DND-41 (cell line): ENCODE data around the gene NR1H3.

Source experiments
- EZH2 ChIP-seq: IDR thresholded peaks from 3 replicates; pipeline ENCODE4 v1.6.1; 2012; ENCODE audit warnings: borderline replicate concordance, low read depth, mild to moderate bottlenecking, moderate library complexity, low read length, inconsistent platforms; ENCODE audit not compliant: severe bottlenecking
- TF ChIP-seq, protein P1 (sequence below): IDR thresholded peaks from 2 replicates; pipeline ENCODE4 v1.5.1; 2012; ENCODE audit warnings: borderline replicate concordance, low read length, moderate library complexity, mild to moderate bottlenecking; ENCODE audit not compliant: poor library complexity, severe bottlenecking; ENCODE audit errors: extremely low read depth

DNA sequence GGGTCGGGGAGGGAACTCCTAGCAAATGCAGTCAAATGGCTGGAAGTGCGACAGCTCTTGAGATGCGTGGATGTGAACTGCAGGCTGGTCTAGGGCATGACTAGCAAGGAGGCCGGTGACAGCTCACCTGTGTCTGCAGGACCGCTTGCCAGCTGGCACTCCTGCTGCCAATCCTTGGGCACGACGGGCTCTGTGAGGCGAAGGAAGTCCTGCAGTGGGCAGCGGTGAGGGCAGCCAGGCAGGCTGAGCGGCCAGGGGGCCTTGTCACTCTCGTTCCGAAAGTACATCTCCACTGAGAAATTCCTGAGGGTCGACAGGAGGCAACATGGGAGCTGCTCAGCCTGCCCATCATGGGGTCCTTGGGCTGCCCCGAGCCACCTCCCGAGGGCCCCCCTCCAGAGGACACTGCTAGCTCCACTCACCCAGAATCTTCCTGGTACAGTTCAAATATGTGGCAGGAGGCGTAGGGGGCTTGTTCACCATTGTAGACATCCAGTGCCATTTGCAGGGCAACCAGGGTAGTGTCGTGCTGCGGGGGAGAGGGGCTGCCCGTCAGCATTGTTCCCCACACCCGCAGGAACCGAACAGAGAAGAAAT, 15.1 kb upstream of the NR1H3 start:
- TF ChIP-seq, protein P1, sequence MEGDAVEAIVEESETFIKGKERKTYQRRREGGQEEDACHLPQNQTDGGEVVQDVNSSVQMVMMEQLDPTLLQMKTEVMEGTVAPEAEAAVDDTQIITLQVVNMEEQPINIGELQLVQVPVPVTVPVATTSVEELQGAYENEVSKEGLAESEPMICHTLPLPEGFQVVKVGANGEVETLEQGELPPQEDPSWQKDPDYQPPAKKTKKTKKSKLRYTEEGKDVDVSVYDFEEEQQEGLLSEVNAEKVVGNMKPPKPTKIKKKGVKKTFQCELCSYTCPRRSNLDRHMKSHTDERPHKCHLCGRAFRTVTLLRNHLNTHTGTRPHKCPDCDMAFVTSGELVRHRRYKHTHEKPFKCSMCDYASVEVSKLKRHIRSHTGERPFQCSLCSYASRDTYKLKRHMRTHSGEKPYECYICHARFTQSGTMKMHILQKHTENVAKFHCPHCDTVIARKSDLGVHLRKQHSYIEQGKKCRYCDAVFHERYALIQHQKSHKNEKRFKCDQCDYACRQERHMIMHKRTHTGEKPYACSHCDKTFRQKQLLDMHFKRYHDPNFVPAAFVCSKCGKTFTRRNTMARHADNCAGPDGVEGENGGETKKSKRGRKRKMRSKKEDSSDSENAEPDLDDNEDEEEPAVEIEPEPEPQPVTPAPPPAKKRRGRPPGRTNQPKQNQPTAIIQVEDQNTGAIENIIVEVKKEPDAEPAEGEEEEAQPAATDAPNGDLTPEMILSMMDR: no peak
- TF ChIP-seq EZH2: no peak
